ENCODE data around the gene WBP1L. TPM values are rescaled to one million over a fixed set of nuclear protein-coding genes. Genes with fewer than 3 reads are reported as not detected.

Gene WBP1L
- polyA plus RNA-seq, 1 donor from 2014 or later: 20.8 TPM

DNA sequence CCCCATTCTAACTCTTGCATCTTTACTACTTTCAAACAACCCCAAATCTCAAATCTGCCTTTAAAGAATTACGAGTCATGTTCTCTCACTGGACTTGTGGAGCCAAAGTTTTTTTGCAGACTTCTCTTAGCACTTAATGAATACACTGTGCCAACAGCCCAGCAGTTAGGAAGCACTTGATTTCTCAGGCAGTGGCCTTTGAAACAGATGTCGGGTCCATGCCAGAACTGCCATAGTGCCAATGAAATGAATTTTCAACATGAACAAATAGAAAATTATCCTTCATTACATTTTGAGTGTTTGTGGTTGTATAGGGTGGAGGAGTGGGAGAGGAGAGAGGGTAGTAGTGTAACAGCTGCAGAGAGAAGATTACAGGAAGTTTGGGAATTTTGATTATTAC, 116.2 kb downstream of the WBP1L start:
- Histone ChIP-seq H3K79me2 (replicated peaks; ENCODE audit: insufficient read depth, low read length) (no peaks in the 10 kb centered on the region), H3K9me3 (ENCODE audit: low read length) (no peaks in the 10 kb centered on the region)
- TF ChIP-seq REST (IDR thresholded peaks at IDR 0.05; ENCODE audit: borderline replicate concordance) (no peak), POLR2AphosphoS5 (IDR thresholded peaks at IDR 0.05) (no peak), RAD21 (conservative IDR thresholded peaks at IDR 0.05) (no peak), EZH2 (IDR thresholded peaks at IDR 0.05; ENCODE audit: borderline replicate concordance, insufficient read depth, low read length, poor library complexity, severe bottlenecking) (no peak), TAF1 (IDR thresholded peaks at IDR 0.05; ENCODE audit: low read depth) (no peak), MXI1 (conservative IDR thresholded peaks at IDR 0.05; ENCODE audit: poor library complexity, severe bottlenecking) (no peak), SMC3 (conservative IDR thresholded peaks at IDR 0.05; ENCODE audit: poor library complexity) (no peak), EP300 (conservative IDR thresholded peaks at IDR 0.05; ENCODE audit: poor library complexity, severe bottlenecking) (no peak)
- TF ChIP-seq, protein P1, sequence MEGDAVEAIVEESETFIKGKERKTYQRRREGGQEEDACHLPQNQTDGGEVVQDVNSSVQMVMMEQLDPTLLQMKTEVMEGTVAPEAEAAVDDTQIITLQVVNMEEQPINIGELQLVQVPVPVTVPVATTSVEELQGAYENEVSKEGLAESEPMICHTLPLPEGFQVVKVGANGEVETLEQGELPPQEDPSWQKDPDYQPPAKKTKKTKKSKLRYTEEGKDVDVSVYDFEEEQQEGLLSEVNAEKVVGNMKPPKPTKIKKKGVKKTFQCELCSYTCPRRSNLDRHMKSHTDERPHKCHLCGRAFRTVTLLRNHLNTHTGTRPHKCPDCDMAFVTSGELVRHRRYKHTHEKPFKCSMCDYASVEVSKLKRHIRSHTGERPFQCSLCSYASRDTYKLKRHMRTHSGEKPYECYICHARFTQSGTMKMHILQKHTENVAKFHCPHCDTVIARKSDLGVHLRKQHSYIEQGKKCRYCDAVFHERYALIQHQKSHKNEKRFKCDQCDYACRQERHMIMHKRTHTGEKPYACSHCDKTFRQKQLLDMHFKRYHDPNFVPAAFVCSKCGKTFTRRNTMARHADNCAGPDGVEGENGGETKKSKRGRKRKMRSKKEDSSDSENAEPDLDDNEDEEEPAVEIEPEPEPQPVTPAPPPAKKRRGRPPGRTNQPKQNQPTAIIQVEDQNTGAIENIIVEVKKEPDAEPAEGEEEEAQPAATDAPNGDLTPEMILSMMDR (IDR thresholded peaks at IDR 0.05; ENCODE audit: poor library complexity, severe bottlenecking): no peak

GRCh38 chr10:102863660-102864059, 119.9 kb downstream of the WBP1L start:
- H3K36me3 ChIP-seq (ENCODE audit: insufficient read depth, low read length): no peaks in the 10 kb centered on the region
- no peaks in the 10 kb centered on the region for H3F3A ChIP-seq (ENCODE audit: insufficient read depth, low read length, poor library complexity, severe bottlenecking)
- no peaks in the 10 kb centered on the region for H3K9me3 ChIP-seq (ENCODE audit: low read length)
- no peak for TF ChIP-seq TAF1 (IDR thresholded peaks at IDR 0.05; ENCODE audit: low read depth)
- no peak for TF ChIP-seq EZH2 (IDR thresholded peaks at IDR 0.05; ENCODE audit: borderline replicate concordance, insufficient read depth, low read length, poor library complexity, severe bottlenecking)
- TF ChIP-seq EP300 (conservative IDR thresholded peaks at IDR 0.05; ENCODE audit: poor library complexity, severe bottlenecking): no peak
- TF ChIP-seq MXI1 (conservative IDR thresholded peaks at IDR 0.05; ENCODE audit: poor library complexity, severe bottlenecking): no peak
- TF ChIP-seq, protein P1 (IDR thresholded peaks at IDR 0.05; ENCODE audit: poor library complexity, severe bottlenecking): no peak
- TF ChIP-seq POLR2AphosphoS5 (IDR thresholded peaks at IDR 0.05): no peak
- no peak for TF ChIP-seq REST (IDR thresholded peaks at IDR 0.05; ENCODE audit: borderline replicate concordance)
- no peak for TF ChIP-seq SMC3 (conservative IDR thresholded peaks at IDR 0.05; ENCODE audit: poor library complexity)
- TF ChIP-seq RAD21 (conservative IDR thresholded peaks at IDR 0.05): no peak
- H3K79me2 ChIP-seq (replicated peaks; ENCODE audit: insufficient read depth, low read length): no peaks in the 10 kb centered on the region
- no peaks in the 10 kb centered on the region for H3K27me3 ChIP-seq (ENCODE audit: insufficient read depth, low read depth, low read length)
- no peak overlapping the region for H3K4me2 ChIP-seq (ENCODE audit: low read length)
- no peak overlapping the region for H3K4me3 ChIP-seq (ENCODE audit: low read length)
- H3K27ac ChIP-seq (ENCODE audit: low read length): no peak overlapping the region
- no peak overlapping the region for H3K9ac ChIP-seq (ENCODE audit: low read length)
- no peaks in the 10 kb centered on the region for H4K20me1 ChIP-seq (ENCODE audit: insufficient read depth)
- no peak overlapping the region for H2AFZ ChIP-seq (ENCODE audit: low read depth, low read length)
- no peaks in the 10 kb centered on the region for H3K9me2 ChIP-seq (ENCODE audit: insufficient read depth, low read length)

More for the DNA sequence above, 116.2 kb downstream of the WBP1L start:
- Histone ChIP-seq H3K9ac (ENCODE audit: low read length) (no peak overlapping the region), H3K9me2 (ENCODE audit: insufficient read depth, low read length) (no peaks in the 10 kb centered on the region), H2AFZ (ENCODE audit: low read depth, low read length) (no peak overlapping the region), H4K20me1 (ENCODE audit: insufficient read depth) (no peaks in the 10 kb centered on the region), H3K4me2 (ENCODE audit: low read length) (no peak overlapping the region), H3K27ac (ENCODE audit: low read length) (no peak overlapping the region), H3K4me3 (ENCODE audit: low read length) (no peak overlapping the region), H3K27me3 (ENCODE audit: insufficient read depth, low read depth, low read length) (no peaks in the 10 kb centered on the region), H3F3A (ENCODE audit: insufficient read depth, low read length, poor library complexity, severe bottlenecking) (no peaks in the 10 kb centered on the region), H3K36me3 (ENCODE audit: insufficient read depth, low read length) (no peaks in the 10 kb centered on the region)
